Parathyroid adenoma (tissue), 2 donors: Measurements from ENCODE around the gene GNL2.

Experiments used
- H2AFZ ChIP-seq: fragments of 300-600 bp; sonication (generic); one replicate; pipeline ENCODE4 v1.7.0; 2017; ENCODE audit warnings: antibody characterized with exemption, mild to moderate bottlenecking
- H3K27ac ChIP-seq: fragments of 300-600 bp; sonication (generic); one replicate; pipeline ENCODE4 v1.7.0; 2017
- H3K27me3 ChIP-seq: fragments of 300-600 bp; sonication (generic); one replicate; pipeline ENCODE4 v1.7.0; 2017; ENCODE audit warnings: low read length; ENCODE audit not compliant: control insufficient read depth, insufficient read depth
- H3K36me3 ChIP-seq: fragments of 300-600 bp; sonication (generic); one replicate; pipeline ENCODE4 v1.7.0; 2017; ENCODE audit warnings: low read length; ENCODE audit not compliant: control insufficient read depth, insufficient read depth
- H3K4me1 ChIP-seq: fragments of 300-600 bp; sonication (generic); one replicate; pipeline ENCODE4 v1.7.0; 2017; ENCODE audit warnings: control low read depth
- H3K4me2 ChIP-seq: fragments of 300-600 bp; sonication (generic); one replicate; pipeline ENCODE4 v1.7.0; 2017; ENCODE audit warnings: low read length
- H3K4me3 ChIP-seq: fragments of 300-600 bp; sonication (generic); one replicate; pipeline ENCODE4 v1.7.0; 2017; ENCODE audit warnings: low read depth, low read length
- H3K79me2 ChIP-seq: fragments of 300-600 bp; sonication (generic); one replicate; pipeline ENCODE4 v1.7.0; 2017; ENCODE audit warnings: control low read depth
- H3K9ac ChIP-seq: fragments of 300-600 bp; sonication (generic); one replicate; pipeline ENCODE4 v1.7.0; 2017; ENCODE audit warnings: mild to moderate bottlenecking
- H3K9me3 ChIP-seq: fragments of 300-600 bp; sonication (generic); one replicate; pipeline ENCODE4 v1.7.0; 2017; ENCODE audit warnings: low read length; ENCODE audit not compliant: control insufficient read depth
- TF ChIP-seq, protein P1 (sequence below): fragments of 300-600 bp; sonication (generic); IDR thresholded peaks from one replicate; pipeline ENCODE4 v1.7.0; 2017; ENCODE audit warnings: antibody characterized with exemption, mild to moderate bottlenecking
- donor health status: primary hyperparathyroidism.

Gene GNL2

GRCh38 chr1:37559080-37559479 is 36.7 kb downstream of the GNL2 start:
- Histone ChIP-seq H3K36me3 (no peaks in the 10 kb centered on the region), H3K9ac (no peak overlapping the region), H3K27me3 (no peaks in the 10 kb centered on the region), H3K4me3 (no peak overlapping the region), H3K9me3 (no peaks in the 10 kb centered on the region), H3K4me1 (peaks cover 2% of the 10 kb centered on the region), H3K27ac (no peak overlapping the region), H3K4me2 (no peak overlapping the region), H2AFZ (no peak overlapping the region), H3K79me2 (no peaks in the 10 kb centered on the region)
- TF ChIP-seq, protein P1, sequence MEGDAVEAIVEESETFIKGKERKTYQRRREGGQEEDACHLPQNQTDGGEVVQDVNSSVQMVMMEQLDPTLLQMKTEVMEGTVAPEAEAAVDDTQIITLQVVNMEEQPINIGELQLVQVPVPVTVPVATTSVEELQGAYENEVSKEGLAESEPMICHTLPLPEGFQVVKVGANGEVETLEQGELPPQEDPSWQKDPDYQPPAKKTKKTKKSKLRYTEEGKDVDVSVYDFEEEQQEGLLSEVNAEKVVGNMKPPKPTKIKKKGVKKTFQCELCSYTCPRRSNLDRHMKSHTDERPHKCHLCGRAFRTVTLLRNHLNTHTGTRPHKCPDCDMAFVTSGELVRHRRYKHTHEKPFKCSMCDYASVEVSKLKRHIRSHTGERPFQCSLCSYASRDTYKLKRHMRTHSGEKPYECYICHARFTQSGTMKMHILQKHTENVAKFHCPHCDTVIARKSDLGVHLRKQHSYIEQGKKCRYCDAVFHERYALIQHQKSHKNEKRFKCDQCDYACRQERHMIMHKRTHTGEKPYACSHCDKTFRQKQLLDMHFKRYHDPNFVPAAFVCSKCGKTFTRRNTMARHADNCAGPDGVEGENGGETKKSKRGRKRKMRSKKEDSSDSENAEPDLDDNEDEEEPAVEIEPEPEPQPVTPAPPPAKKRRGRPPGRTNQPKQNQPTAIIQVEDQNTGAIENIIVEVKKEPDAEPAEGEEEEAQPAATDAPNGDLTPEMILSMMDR: no peak

DNA sequence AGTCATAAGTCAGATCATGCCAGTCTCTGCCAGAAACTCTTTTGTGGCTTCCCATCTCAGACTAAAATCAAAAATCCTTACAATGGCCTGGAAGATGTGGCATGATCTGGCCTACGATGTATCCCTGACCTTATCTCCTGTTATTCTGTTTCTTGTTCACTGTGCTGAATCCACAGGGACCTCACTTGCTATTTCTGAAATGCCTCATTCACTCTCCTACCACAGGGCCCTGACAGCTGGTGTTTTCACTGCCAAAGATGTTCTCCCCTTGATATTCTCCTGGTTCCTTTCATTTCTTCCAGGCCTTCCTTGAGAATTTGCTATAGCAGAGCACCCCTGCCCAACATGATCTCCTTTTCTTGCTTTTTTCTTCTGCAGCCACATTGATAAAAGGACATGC is 37.3 kb downstream of the GNL2 start:
- H3K9me3 ChIP-seq: no peaks in the 10 kb centered on the region
- no peaks in the 10 kb centered on the region for H3K79me2 ChIP-seq
- H3K9ac ChIP-seq: no peak overlapping the region
- TF ChIP-seq, protein P1: no peak
- no peaks in the 10 kb centered on the region for H3K27me3 ChIP-seq
- H3K4me1 ChIP-seq: peaks cover 2% of the 10 kb centered on the region
- H3K36me3 ChIP-seq: no peaks in the 10 kb centered on the region
- H3K4me2 ChIP-seq: no peak overlapping the region
- H3K4me3 ChIP-seq: no peak overlapping the region
- H3K27ac ChIP-seq: no peak overlapping the region
- H2AFZ ChIP-seq: no peak overlapping the region

- Histone ChIP-seq H3K4me3 (peak overlapping the region; percentile 70), H3K9ac (no peak overlapping the region), H3K4me1 (peaks cover 8% of the 10 kb centered on the region), H3K36me3 (no peaks in the 10 kb centered on the region), H3K27me3 (no peaks in the 10 kb centered on the region), H3K27ac (peak overlapping the region; percentile 78), H3K79me2 (peaks cover 2% of the 10 kb centered on the region), H2AFZ (peak overlapping the region; percentile 94), H3K9me3 (no peaks in the 10 kb centered on the region), H3K4me2 (peak overlapping the region; percentile 86)
- TF ChIP-seq, protein P1: no peak
These were observed 38.3 kb downstream of the GNL2 start for GRCh38 chr1:37557402-37557801.

DNA sequence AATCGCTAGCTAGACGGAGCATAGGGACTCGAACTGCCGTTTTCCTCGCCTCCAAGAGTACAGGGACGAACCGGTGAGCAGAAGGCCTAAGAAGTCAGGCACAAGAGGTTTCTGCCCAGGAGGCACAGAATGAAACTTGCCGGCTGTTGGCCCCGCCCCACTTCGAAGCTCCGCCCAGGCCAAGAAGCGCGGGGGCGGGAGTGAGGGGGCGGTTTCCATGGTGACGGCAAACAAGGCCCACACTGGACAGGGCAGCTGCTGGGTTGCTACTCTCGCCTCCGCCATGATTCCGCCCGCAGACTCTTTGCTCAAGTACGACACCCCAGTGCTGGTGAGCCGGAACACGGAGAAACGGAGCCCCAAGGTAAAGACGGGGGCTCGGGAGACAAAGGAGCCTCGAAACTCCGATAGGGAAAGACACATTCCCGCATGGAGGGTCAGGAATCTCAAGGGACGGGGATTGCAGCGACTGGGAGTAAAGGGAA is 39.0 kb downstream of the GNL2 start, which contains the start of gene DNALI1:
Gene DNALI1, plus strand, starts transcription at position 229 of the 485 bp plus-strand sequence. Its CDS starts 55 bp downstream, at position 284.
- H3K9me3 ChIP-seq: no peaks in the 10 kb centered on the region
- no peaks in the 10 kb centered on the region for H3K36me3 ChIP-seq
- peak within 1 kb of the TSS; percentile 70 for H3K4me3 ChIP-seq
- H3K79me2 ChIP-seq: peaks cover 2% of the 10 kb centered on the region
- peak within 1 kb of the TSS; percentile 94 for H2AFZ ChIP-seq
- H3K9ac ChIP-seq: no peak within 1 kb of the TSS
- no peaks in the 10 kb centered on the region for H3K27me3 ChIP-seq
- peaks cover 8% of the 10 kb centered on the region for H3K4me1 ChIP-seq
- H3K4me2 ChIP-seq: peak within 1 kb of the TSS; percentile 86
- TF ChIP-seq, protein P1: no peak
- H3K27ac ChIP-seq: peak within 1 kb of the TSS; percentile 78
